Sigmoid colon (tissue), 7 donors: ENCODE results near the gene ZFP64. TPM values are rescaled to one million over a fixed set of nuclear protein-coding genes. Genes with fewer than 3 reads are reported as not detected.

Experiments used
- DNase-seq: peaks from one replicate; pipeline ENCODE4 v3.0.0-alpha.2; 2019
- H3K27ac ChIP-seq, 4 donors: fragments of 200-600 bp; sonication (generic); one replicate each; pipeline ENCODE4 v1.5.1; 2016 to 2019; ENCODE audit warnings: mild to moderate bottlenecking in 1 of 4
- H3K27me3 ChIP-seq, 3 donors: fragments of 200-600 bp; sonication (generic); one replicate each; pipeline ENCODE4 v1.5.1; 2019; ENCODE audit warnings: mild to moderate bottlenecking in 1 of 3
- H3K36me3 ChIP-seq, 4 donors: fragments of 200-600 bp; sonication (generic); one replicate each; pipeline ENCODE4 v1.5.1; 2016 to 2019
- H3K4me1 ChIP-seq, 4 donors: fragments of 200-600 bp; sonication (generic); one replicate each; pipeline ENCODE4 v1.5.1; 2017 to 2019
- H3K4me3 ChIP-seq, 4 donors: fragments of 200-600 bp; sonication (generic); one replicate each; pipeline ENCODE4 v1.5.1; 2017 to 2019; ENCODE audit warnings: mild to moderate bottlenecking in 2 of 4, moderate library complexity in 1 of 4
- H3K9me3 ChIP-seq, 4 donors: fragments of 200-600 bp in 3 of 4; sonication (generic) in 3 of 4; one replicate each; pipeline versions ENCODE4 v1.5.1 to v1.6.1; 2013 to 2019
- EP300 ChIP-seq, 4 donors: sonication (generic); formaldehyde crosslinking; IDR thresholded peaks; one replicate each; pipeline ENCODE4 v1.6.1; 2017; ENCODE audit warnings: antibody characterized with exemption in 4 of 4
- POLR2A ChIP-seq, 2 donors: fragments of 450-650 bp; IDR thresholded peaks; one replicate each; pipeline ENCODE4 v1.6.1; 2016; ENCODE audit warnings: antibody characterized with exemption in 2 of 2, mild to moderate bottlenecking in 2 of 2, moderate library complexity in 2 of 2
- POLR2AphosphoS5 ChIP-seq, 4 donors: sonication (generic); formaldehyde crosslinking; IDR thresholded peaks; one replicate each; pipeline ENCODE4 v1.6.1; 2017; ENCODE audit warnings: antibody characterized with exemption in 4 of 4
- WGBS, 2 donors: extraction: QIAGEN DNeasy Blood & Tissue Kit; methylation state at CpG; one replicate each; pipeline ENCODE4 v1.1.7; 2013; 5-methylcytosine and 5-hydroxymethylcytosine counted together
- intact Hi-C: fragments of 100-400 bp; cut with DNase I; formaldehyde crosslinking; loops from one replicate; pipeline ENCODE4 v1.15.1; 2023
- polyA plus RNA-seq, 3 donors: library from polyadenylated mRNA; stranded (reverse); fragments of 200-250 nt; gene quantifications; one replicate each; pipeline ENCODE4 v1.2.3, GENCODE V29; 2013
- total RNA-seq, 4 donors: library from RNA; depleted of rRNA; stranded (reverse); fragments of >200 nt; gene quantifications; one replicate each; pipeline ENCODE4 v1.1.0, GENCODE V29; 2016
- TF ChIP-seq, protein P1 (sequence below), 4 experiments: fragments of 450-650 bp in 3 of 4; fragments of 200-600 bp in 1 of 4; IDR thresholded peaks; one replicate each; pipeline ENCODE4 v1.5.1; 2016 to 2019; ENCODE audit warnings: antibody characterized with exemption in 4 of 4, mild to moderate bottlenecking in 3 of 4, moderate library complexity in 2 of 4
- donor health status: healthy with polysubstance abuse.
- donor health status: Bipolar disorder and iron deficiency.
- donor health status: healthy.

ZFP64 gene
- total and polyA plus RNA-seq, 7 donors, result 5.4 to 20.5 (median 9.6) TPM

DNA sequence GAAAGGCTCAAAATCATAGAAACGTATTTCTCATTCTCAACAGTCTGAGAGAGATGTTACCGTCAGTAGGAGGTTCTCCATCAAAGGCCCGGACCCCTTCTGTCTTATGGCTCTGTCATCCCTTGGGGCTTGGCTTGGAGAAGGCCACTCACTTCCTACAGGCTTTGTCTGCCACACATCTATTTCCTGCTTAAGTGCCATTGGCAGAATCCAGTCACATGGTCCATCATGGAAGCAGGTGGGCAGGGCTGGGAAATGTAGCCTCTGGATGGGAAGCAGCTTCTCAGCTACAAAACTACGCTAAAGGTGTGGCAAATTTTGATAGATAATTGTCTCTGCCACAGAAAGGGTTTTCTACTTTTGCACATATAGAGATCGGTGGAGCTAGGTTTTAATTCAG is 12.6 kb upstream of the ZFP64 start:
- no peaks in the 10 kb centered on the region for H3K4me1 ChIP-seq
- 98% methylated on average over 5 of the region's 5 CpGs for WGBS, 2 donors
- intact Hi-C loops, result no loop called here
- H3K4me3 ChIP-seq, result no peak overlapping the region
- no peak for TF ChIP-seq POLR2AphosphoS5 (IDR thresholded peaks at IDR 0.05)
- no peak for TF ChIP-seq EP300 (IDR thresholded peaks at IDR 0.05)
- no peak for TF ChIP-seq POLR2A (IDR thresholded peaks at IDR 0.05)
- TF ChIP-seq, protein P1, sequence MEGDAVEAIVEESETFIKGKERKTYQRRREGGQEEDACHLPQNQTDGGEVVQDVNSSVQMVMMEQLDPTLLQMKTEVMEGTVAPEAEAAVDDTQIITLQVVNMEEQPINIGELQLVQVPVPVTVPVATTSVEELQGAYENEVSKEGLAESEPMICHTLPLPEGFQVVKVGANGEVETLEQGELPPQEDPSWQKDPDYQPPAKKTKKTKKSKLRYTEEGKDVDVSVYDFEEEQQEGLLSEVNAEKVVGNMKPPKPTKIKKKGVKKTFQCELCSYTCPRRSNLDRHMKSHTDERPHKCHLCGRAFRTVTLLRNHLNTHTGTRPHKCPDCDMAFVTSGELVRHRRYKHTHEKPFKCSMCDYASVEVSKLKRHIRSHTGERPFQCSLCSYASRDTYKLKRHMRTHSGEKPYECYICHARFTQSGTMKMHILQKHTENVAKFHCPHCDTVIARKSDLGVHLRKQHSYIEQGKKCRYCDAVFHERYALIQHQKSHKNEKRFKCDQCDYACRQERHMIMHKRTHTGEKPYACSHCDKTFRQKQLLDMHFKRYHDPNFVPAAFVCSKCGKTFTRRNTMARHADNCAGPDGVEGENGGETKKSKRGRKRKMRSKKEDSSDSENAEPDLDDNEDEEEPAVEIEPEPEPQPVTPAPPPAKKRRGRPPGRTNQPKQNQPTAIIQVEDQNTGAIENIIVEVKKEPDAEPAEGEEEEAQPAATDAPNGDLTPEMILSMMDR (IDR thresholded peaks at IDR 0.05), result no peak
- no peak for DNase-seq
- no peaks in the 10 kb centered on the region for H3K36me3 ChIP-seq
- no peaks in the 10 kb centered on the region for H3K27me3 ChIP-seq
- H3K27ac ChIP-seq, result no peak overlapping the region
- no peaks in the 10 kb centered on the region for H3K9me3 ChIP-seq

DNA sequence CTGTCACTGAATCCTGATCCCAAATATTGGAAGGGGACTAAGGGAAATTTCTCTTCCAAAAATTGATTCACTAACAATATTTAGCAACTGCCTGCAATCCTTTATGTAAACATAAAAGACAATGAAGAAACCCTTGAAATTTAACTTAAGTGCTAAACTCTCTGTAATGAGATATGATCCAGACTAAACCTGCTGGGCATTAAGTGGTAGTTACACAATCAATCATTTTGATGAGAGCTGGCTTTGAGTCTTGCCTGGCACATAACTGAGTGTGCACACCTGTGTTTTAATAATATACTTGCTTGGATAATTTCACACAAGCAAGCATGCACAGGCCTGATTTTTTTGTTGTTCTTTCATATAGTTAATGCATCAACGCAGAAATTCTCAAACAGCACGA is 9.8 kb upstream of the ZFP64 start:
- H3K4me1 ChIP-seq, result no peaks in the 10 kb centered on the region
- H3K27ac ChIP-seq, result no peak overlapping the region
- DNase-seq, result no peak
- 97 to 98% methylated on average over 2 of the region's 2 CpGs for WGBS, 2 donors
- no peaks in the 10 kb centered on the region for H3K27me3 ChIP-seq
- intact Hi-C loops, result no loop called here
- H3K36me3 ChIP-seq, result no peaks in the 10 kb centered on the region
- no peak for TF ChIP-seq POLR2AphosphoS5 (IDR thresholded peaks at IDR 0.05)
- TF ChIP-seq EP300 (IDR thresholded peaks at IDR 0.05), result no peak
- no peak overlapping the region for H3K4me3 ChIP-seq
- no peaks in the 10 kb centered on the region for H3K9me3 ChIP-seq

DNA sequence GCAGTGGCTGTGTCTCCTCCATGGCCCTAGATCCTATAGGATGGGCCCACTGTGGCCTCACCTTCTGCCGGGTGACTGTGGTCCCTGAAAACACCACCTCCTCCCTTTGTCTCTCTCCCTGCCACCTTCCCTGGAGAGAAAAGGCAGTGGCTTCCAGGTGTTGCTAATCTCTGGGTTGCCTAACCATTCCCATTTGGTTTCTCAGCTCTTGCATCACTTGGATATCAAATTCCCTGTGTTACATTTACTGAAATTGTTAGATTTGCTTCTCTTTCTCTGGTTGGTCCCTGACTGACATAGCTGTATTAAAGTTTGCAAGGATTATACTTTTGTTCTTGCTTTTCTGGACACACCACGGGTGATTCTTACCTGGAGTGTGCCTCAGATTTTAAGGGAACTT is 9.3 kb upstream of the ZFP64 start:
- 93 to 94% methylated on average over 2 of the region's 2 CpGs for WGBS, 2 donors
- DNase-seq, result no peak
- TF ChIP-seq POLR2A (IDR thresholded peaks at IDR 0.05) (no peak), EP300 (IDR thresholded peaks at IDR 0.05) (no peak), POLR2AphosphoS5 (IDR thresholded peaks at IDR 0.05) (no peak)
- TF ChIP-seq, protein P1 (IDR thresholded peaks at IDR 0.05), result no peak
- no peak overlapping the region for H3K4me3 ChIP-seq
- no peaks in the 10 kb centered on the region for H3K27me3 ChIP-seq
- no peaks in the 10 kb centered on the region for H3K9me3 ChIP-seq
- intact Hi-C loops, result no loop called here
- no peak overlapping the region for H3K27ac ChIP-seq
- H3K4me1 ChIP-seq, result no peaks in the 10 kb centered on the region
- H3K36me3 ChIP-seq, result no peaks in the 10 kb centered on the region

DNA sequence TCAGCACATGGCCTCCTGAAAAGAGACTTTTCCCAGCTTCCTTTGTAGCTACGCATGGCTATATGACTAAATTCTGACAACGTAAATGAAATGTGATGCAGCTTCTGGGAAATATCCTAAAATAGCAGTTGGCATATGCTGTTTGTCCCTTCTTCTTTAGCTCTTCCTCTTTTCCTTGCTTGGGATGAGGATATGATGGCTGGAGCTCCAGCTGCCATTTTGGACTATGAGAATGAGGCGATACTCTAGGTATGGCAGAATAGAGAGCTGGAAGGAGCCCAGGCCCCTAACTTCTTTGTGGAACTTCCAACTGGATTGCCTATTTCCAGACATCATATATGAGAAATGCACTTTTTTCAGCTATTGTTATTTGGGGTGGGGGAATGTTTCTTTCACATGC is 5.3 kb upstream of the ZFP64 start:
- WGBS, 2 donors, result 98 to 99% methylated on average over 3 of the region's 3 CpGs
- H3K27me3 ChIP-seq, result no peaks in the 10 kb centered on the region
- no peak for DNase-seq
- intact Hi-C loops, result no loop called here
- H3K36me3 ChIP-seq, result no peaks in the 10 kb centered on the region
- no peak overlapping the region for H3K4me3 ChIP-seq
- TF ChIP-seq EP300 (IDR thresholded peaks at IDR 0.05) (no peak), POLR2AphosphoS5 (IDR thresholded peaks at IDR 0.05) (no peak), POLR2A (IDR thresholded peaks at IDR 0.05) (no peak)
- TF ChIP-seq, protein P1 (IDR thresholded peaks at IDR 0.05), result no peak
- peaks cover 0 to 9% (median 6%) of the 10 kb centered on the region in 4 donors for H3K4me1 ChIP-seq
- H3K27ac ChIP-seq, result no peak overlapping the region
- no peaks in the 10 kb centered on the region for H3K9me3 ChIP-seq

DNA sequence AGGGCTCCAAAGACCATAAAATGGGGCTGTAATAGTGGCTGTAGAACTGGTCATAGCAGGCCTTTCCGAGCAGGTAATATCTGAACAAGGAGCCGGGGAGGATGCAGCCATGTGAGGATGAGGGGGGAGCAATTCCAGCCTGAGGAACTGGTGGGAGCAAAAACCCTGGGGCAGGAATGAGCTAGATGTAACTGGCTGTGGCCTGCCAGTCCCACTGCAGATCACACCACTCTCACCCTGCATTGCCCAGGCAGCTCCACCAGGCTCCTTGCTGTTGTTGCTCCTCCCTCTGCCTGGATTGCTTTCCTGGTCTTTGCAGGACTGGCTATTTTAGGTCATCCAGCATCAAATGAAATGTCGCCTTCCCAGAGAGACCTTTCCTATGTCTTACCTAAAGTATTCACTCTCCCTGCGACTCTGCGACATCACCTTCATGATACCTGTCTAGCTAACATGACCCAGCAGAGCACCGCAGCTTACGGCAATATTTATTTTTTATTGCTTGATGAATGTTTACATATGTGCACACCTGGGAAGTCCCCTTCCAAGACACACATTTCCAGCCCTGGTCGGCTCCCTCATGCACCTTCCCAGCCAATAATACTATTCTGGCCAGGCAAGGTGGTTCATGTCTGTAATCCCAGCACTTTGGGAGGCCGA is 2.4 kb upstream of the ZFP64 start:
- intact Hi-C loops, result loop anchor here (5.0 kb wide), 1 partner anchor 47 kb away; no protein-coding TSS in a partner anchor
- DNase-seq, result no peak
- Histone ChIP-seq H3K27ac (no peak overlapping the region), H3K27me3 (no peaks in the 10 kb centered on the region), H3K4me1 (peaks cover 0 to 20% (median 16%) of the 10 kb centered on the region in 4 donors), H3K36me3 (no peaks in the 10 kb centered on the region), H3K9me3 (no peaks in the 10 kb centered on the region), H3K4me3 (no peak overlapping the region)
- TF ChIP-seq EP300 (IDR thresholded peaks at IDR 0.05) (no peak), POLR2A (IDR thresholded peaks at IDR 0.05) (no peak), POLR2AphosphoS5 (IDR thresholded peaks at IDR 0.05) (no peak)
- TF ChIP-seq, protein P1 (IDR thresholded peaks at IDR 0.05), result no peak
- 25 to 68% methylated on average over 9 of the region's 9 CpGs for WGBS, 2 donors
